Fibroblast of skin of left biceps (primary cell): ENCODE data around the gene IL15RA.
"Not testable (repeated sequence)": the region's sequence is repeated elsewhere in the genome, so short reads cannot be mapped to it uniquely, and the experiment has no call there.

ENCODE experiments used
- DNase-seq, 2 experiments: peaks; one replicate each; pipeline ENCODE4 v3.0.0-alpha.2; 2013; ENCODE audit warnings: low read depth in 2 of 2

The IL15RA gene

GRCh38 chr10:6005856-6006395, 28.6 kb upstream of the IL15RA start:
- DNase-seq, result no peak

- not testable (repeated sequence) for DNase-seq
Measured at GRCh38 chr10:6005161-6005804, 27.9 kb upstream of the IL15RA start.

GRCh38 chr10:6002809-6003510, 25.6 kb upstream of the IL15RA start:
- no peak for DNase-seq

- no peak for DNase-seq
Measured at GRCh38 chr10:5999440-6000165, 22.3 kb upstream of the IL15RA start.

- no peak for DNase-seq
Measured at GRCh38 chr10:5996696-5997095, 19.4 kb upstream of the IL15RA start.

GRCh38 chr10:5992398-5992797, 15.1 kb upstream of the IL15RA start:
- DNase-seq, result no peak

- no peak for DNase-seq
Measured at GRCh38 chr10:5991708-5992107, 14.4 kb upstream of the IL15RA start.

- no peak for DNase-seq
Measured at GRCh38 chr10:5989756-5990155, 12.4 kb upstream of the IL15RA start.

- DNase-seq, result no peak
Measured at GRCh38 chr10:5988336-5988920, 11.1 kb upstream of the IL15RA start.

GRCh38 chr10:5987747-5988146, 10.4 kb upstream of the IL15RA start:
- DNase-seq, result no peak

GRCh38 chr10:5985029-5985428, 7.7 kb upstream of the IL15RA start:
- DNase-seq, result no peak

GRCh38 chr10:5983774-5984173, 6.4 kb upstream of the IL15RA start:
- DNase-seq, result no peak

- no peak for DNase-seq
Measured at GRCh38 chr10:5981529-5981928, 4.2 kb upstream of the IL15RA start.

GRCh38 chr10:5978230-5978489, 817 bp upstream of the IL15RA start:
- DNase-seq, result no peak

GRCh38 chr10:5976512-5977470, 552 bp downstream of the IL15RA start:
- no peak for DNase-seq

- DNase-seq, result no peak
Measured at GRCh38 chr10:5975641-5976473, 1.5 kb downstream of the IL15RA start.

GRCh38 chr10:5973069-5973468, 4.3 kb downstream of the IL15RA start:
- DNase-seq, result no peak

- no peak for DNase-seq
Measured at GRCh38 chr10:5971886-5972285, 5.5 kb downstream of the IL15RA start.

- no peak for DNase-seq
Measured at GRCh38 chr10:5971315-5971832, 6.0 kb downstream of the IL15RA start.

GRCh38 chr10:5970527-5970926, 6.8 kb downstream of the IL15RA start:
- DNase-seq, result no peak
